GM21390 (cell line): ENCODE measurements around the gene CRELD2.

Experiments
- ATAC-seq: cut with Tn5 transposase; IDR thresholded peaks from one replicate; pipeline ENCODE4 v1.9.1; 2021; ENCODE audit not compliant: unreplicated experiment

CRELD2 gene

GRCh38 chr22:49917974-49918910, at the start of gene CRELD2, which contains the start of gene ALG12:
Gene CRELD2, plus strand, starts transcription at chr22:49918634. Its CDS starts 136 bp downstream, at chr22:49918770.
Gene ALG12, minus strand, starts transcription at chr22:49918438. Its CDS starts 4,673 bp downstream, at chr22:49913765.
- peak; percentile 73 for ATAC-seq

GRCh38 chr22:49869086-49869830, 49.2 kb upstream of the CRELD2 start:
- ATAC-seq: no peak

GRCh38 chr22:49869845-49870712, 48.4 kb upstream of the CRELD2 start:
- no peak for ATAC-seq

- no peak for ATAC-seq
Observed at GRCh38 chr22:49871482-49871881, 47.0 kb upstream of the CRELD2 start.

GRCh38 chr22:49872347-49872746, 46.1 kb upstream of the CRELD2 start:
- ATAC-seq: no peak

GRCh38 chr22:49873228-49873940, 45.0 kb upstream of the CRELD2 start:
- ATAC-seq: no peak

- no peak for ATAC-seq
Observed at GRCh38 chr22:49877642-49878041, 40.8 kb upstream of the CRELD2 start.

- ATAC-seq: no peak
Observed at GRCh38 chr22:49878206-49878605, 40.2 kb upstream of the CRELD2 start.

GRCh38 chr22:49879871-49880270, 38.6 kb upstream of the CRELD2 start:
- ATAC-seq: no peak

GRCh38 chr22:49880281-49880680, 38.2 kb upstream of the CRELD2 start:
- no peak for ATAC-seq

- ATAC-seq: no peak
Observed at GRCh38 chr22:49881856-49882255, 36.6 kb upstream of the CRELD2 start.

GRCh38 chr22:49882519-49883293, 35.7 kb upstream of the CRELD2 start:
- ATAC-seq: no peak

- ATAC-seq: no peak
Observed at GRCh38 chr22:49883294-49883640, 35.2 kb upstream of the CRELD2 start.

- ATAC-seq: no peak
Observed at GRCh38 chr22:49884075-49884474, 34.4 kb upstream of the CRELD2 start.

GRCh38 chr22:49884503-49885260, 33.8 kb upstream of the CRELD2 start:
- no peak for ATAC-seq

GRCh38 chr22:49885281-49885680, 33.2 kb upstream of the CRELD2 start:
- ATAC-seq: no peak

GRCh38 chr22:49885881-49886280, 32.6 kb upstream of the CRELD2 start:
- no peak for ATAC-seq

- no peak for ATAC-seq
Observed at GRCh38 chr22:49886346-49887063, 31.9 kb upstream of the CRELD2 start.
